ENCODE data around the gene GMPR2.

DNA sequence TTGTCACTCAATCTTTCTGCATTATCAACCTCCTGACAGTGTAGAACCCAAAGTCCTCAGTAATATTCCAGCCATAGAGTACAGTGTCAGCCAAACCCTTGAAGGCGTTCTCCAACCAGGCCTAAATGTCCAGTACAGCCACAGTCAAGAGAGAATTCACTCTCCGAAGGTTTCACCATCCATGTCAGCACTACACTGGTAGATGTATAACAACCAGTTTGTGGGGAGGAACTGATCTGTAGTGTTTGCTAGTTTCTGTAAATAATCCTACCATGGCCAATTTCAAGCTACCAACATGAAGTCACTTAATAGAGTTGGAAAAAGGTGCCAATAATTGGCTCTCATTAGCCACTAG is 16.4 kb upstream of the GMPR2 start:
- TF ChIP-seq, protein P1, sequence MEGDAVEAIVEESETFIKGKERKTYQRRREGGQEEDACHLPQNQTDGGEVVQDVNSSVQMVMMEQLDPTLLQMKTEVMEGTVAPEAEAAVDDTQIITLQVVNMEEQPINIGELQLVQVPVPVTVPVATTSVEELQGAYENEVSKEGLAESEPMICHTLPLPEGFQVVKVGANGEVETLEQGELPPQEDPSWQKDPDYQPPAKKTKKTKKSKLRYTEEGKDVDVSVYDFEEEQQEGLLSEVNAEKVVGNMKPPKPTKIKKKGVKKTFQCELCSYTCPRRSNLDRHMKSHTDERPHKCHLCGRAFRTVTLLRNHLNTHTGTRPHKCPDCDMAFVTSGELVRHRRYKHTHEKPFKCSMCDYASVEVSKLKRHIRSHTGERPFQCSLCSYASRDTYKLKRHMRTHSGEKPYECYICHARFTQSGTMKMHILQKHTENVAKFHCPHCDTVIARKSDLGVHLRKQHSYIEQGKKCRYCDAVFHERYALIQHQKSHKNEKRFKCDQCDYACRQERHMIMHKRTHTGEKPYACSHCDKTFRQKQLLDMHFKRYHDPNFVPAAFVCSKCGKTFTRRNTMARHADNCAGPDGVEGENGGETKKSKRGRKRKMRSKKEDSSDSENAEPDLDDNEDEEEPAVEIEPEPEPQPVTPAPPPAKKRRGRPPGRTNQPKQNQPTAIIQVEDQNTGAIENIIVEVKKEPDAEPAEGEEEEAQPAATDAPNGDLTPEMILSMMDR (IDR thresholded peaks at IDR 0.05): no peak
- no peak for TF ChIP-seq POLR2A (IDR thresholded peaks at IDR 0.05)
